Tibial nerve (tissue), 4 donors: ENCODE data around the gene MED19. TPM values are rescaled to one million over a fixed set of nuclear protein-coding genes. Genes with fewer than 3 reads are reported as not detected.

Experiments
- DNase-seq, 2 donors: peaks; one replicate each; pipeline ENCODE4 v3.0.0-alpha.2; 2019; ENCODE audit warnings: low spot score in 2 of 2
- H3K27ac ChIP-seq, 4 donors: fragments of 200-600 bp; sonication (generic) in 3 of 4; one replicate each; pipeline ENCODE4 v1.5.1; 2017 to 2019; ENCODE audit warnings: mild to moderate bottlenecking in 1 of 4
- H3K27me3 ChIP-seq, 2 donors: fragments of 200-600 bp; sonication (generic) in 1 of 2; one replicate each; pipeline versions ENCODE4 v1.5.1 to v1.6.0; 2017 to 2019
- H3K36me3 ChIP-seq, 3 donors: fragments of 200-600 bp; sonication (generic); one replicate each; pipeline ENCODE4 v1.5.1; 2018 to 2019
- H3K4me1 ChIP-seq, 4 donors: fragments of 200-600 bp; sonication (generic) in 3 of 4; one replicate each; pipeline ENCODE4 v1.5.1; 2017 to 2019
- H3K4me3 ChIP-seq, 4 donors: fragments of 200-600 bp; sonication (generic) in 3 of 4; one replicate each; pipeline ENCODE4 v1.5.1; 2017 to 2019; ENCODE audit warnings: mild to moderate bottlenecking in 1 of 4, moderate library complexity in 1 of 4
- H3K9me3 ChIP-seq, 4 donors: fragments of 200-600 bp; sonication (generic) in 3 of 4; one replicate each; pipeline ENCODE4 v1.5.1; 2017 to 2019
- EP300 ChIP-seq, 2 donors: sonication (generic); formaldehyde crosslinking; IDR thresholded peaks; one replicate each; pipeline ENCODE4 v1.6.1; 2017; ENCODE audit warnings: antibody characterized with exemption in 2 of 2, mild to moderate bottlenecking in 1 of 2
- POLR2A ChIP-seq, 2 donors: fragments of 450-650 bp; IDR thresholded peaks; one replicate each; pipeline ENCODE4 v1.6.1; 2017; ENCODE audit warnings: antibody characterized with exemption in 2 of 2, mild to moderate bottlenecking in 2 of 2, moderate library complexity in 2 of 2
- WGBS, 2 donors: methylation state at CpG; one replicate each; pipeline ENCODE4 v1.1.5; 2018; 5-methylcytosine and 5-hydroxymethylcytosine counted together
- total RNA-seq, 4 donors: library from RNA; depleted of rRNA; stranded (reverse); fragments of >200 nt; gene quantifications; one replicate each; pipeline ENCODE4 v1.1.0, GENCODE V29; 2016
- TF ChIP-seq, protein P1 (sequence below), 5 experiments: fragments of 200-600 bp in 3 of 5; fragments of 450-650 bp in 2 of 5; sonication (generic) in 3 of 5; IDR thresholded peaks; one replicate each; pipeline ENCODE4 v1.5.1; 2016 to 2019; ENCODE audit warnings: antibody characterized with exemption in 5 of 5, mild to moderate bottlenecking in 3 of 5, moderate library complexity in 2 of 5

Gene MED19, protein sequence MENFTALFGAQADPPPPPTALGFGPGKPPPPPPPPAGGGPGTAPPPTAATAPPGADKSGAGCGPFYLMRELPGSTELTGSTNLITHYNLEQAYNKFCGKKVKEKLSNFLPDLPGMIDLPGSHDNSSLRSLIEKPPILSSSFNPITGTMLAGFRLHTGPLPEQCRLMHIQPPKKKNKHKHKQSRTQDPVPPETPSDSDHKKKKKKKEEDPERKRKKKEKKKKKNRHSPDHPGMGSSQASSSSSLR
- total RNA-seq = 10 to 100 TPM; 11.9 to 17.3 (median 15.4) TPM

DNA sequence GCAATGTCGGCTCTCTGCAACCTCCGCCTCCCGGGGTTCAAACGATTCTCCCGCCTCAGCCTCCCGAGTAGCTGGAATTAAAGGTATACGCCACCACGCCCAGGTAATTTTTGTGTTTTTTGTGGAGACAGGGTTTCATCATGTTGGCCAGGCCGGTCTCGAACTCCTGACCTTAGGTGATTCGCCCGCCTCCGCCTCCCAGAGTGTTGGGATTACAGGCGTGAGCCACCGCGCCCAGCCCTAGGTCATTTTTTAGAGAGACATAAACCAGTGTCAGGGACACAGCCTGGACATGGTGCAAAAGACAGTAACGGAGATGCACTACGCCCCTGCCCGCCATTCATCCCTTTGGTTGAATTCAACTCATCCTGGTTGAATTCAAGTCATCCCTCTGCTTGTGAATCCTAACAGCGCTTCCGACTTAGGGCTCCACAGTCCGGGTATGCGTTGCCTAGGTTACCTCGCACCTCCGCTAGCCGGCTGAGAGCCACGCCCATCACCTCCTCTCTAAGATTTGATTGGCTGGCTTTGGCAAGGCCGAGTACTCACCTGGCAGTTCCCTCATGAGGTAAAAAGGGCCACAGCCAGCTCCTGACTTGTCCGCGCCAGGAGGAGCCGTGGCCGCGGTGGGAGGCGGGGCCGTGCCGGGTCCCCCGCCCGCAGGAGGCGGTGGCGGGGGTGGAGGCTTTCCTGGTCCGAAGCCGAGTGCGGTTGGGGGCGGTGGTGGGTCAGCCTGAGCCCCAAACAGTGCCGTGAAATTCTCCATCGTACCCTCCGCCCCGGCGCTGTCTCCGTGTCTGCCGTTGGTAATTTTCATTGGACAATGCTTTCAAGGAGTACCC lies at the start of gene MED19:
MED19 (minus strand) TSS at position 802 of the 842 bp plus-strand sequence; CDS start at position 766, 36 bp downstream.
- DNase-seq = peak; percentile 16 to 28
- Histone ChIP-seq H3K27ac (peak within 1 kb of the TSS; percentile 70 to 94 (median 88)), H3K27me3 (no peaks in the 10 kb centered on the region), H3K4me1 (peaks cover 0 to 45% (median 14%) of the 10 kb centered on the region in 4 donors), H3K36me3 (peaks cover 0 to 3% (median 0%) of the 10 kb centered on the region in 3 donors), H3K9me3 (no peaks in the 10 kb centered on the region), H3K4me3 (peak within 1 kb of the TSS; percentile 85 to 95 (median 90))
- TF ChIP-seq, protein P1, sequence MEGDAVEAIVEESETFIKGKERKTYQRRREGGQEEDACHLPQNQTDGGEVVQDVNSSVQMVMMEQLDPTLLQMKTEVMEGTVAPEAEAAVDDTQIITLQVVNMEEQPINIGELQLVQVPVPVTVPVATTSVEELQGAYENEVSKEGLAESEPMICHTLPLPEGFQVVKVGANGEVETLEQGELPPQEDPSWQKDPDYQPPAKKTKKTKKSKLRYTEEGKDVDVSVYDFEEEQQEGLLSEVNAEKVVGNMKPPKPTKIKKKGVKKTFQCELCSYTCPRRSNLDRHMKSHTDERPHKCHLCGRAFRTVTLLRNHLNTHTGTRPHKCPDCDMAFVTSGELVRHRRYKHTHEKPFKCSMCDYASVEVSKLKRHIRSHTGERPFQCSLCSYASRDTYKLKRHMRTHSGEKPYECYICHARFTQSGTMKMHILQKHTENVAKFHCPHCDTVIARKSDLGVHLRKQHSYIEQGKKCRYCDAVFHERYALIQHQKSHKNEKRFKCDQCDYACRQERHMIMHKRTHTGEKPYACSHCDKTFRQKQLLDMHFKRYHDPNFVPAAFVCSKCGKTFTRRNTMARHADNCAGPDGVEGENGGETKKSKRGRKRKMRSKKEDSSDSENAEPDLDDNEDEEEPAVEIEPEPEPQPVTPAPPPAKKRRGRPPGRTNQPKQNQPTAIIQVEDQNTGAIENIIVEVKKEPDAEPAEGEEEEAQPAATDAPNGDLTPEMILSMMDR (IDR thresholded peaks at IDR 0.05) = peak in 1 of 5 experiments; percentile 3
- TF ChIP-seq POLR2A (IDR thresholded peaks at IDR 0.05) (no peak), EP300 (IDR thresholded peaks at IDR 0.05) (no peak)
- WGBS, 2 donors = 9% methylated on average over 42 to 45 of the region's 51 CpGs

DNA sequence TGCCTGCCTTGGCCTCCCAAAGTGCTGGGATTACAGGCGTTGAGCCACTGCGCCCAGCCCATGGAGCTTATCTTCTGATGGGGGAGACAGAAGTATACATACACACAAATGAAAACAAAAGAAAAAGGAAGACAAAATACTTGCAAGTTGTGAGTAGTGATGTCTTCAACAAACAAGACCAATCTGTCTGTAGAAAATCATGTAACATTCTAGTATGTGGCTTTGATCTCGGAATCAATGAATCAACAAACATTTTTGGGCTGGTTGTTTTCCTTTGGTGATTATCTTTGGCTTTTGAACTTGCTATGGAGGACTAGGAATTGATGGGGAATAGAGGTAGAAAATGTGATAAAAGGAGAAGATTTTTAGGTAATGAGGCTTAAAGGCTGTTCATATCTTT lies 46.2 kb upstream of the MED19 start:
- Histone ChIP-seq H3K4me3 (no peak overlapping the region), H3K36me3 (peaks cover 0 to under 1% (median 0%) of the 10 kb centered on the region in 3 donors), H3K27me3 (no peaks in the 10 kb centered on the region), H3K9me3 (no peaks in the 10 kb centered on the region), H3K4me1 (peaks cover 0 to 8% (median 0%) of the 10 kb centered on the region in 4 donors), H3K27ac (no peak overlapping the region)
- 92 to 94% methylated on average over 3 of the region's 3 CpGs for WGBS, 2 donors
- no peak for TF ChIP-seq POLR2A (IDR thresholded peaks at IDR 0.05)
- TF ChIP-seq EP300 (IDR thresholded peaks at IDR 0.05) = no peak
- TF ChIP-seq, protein P1 (IDR thresholded peaks at IDR 0.05) = no peak
- no peak for DNase-seq

DNA sequence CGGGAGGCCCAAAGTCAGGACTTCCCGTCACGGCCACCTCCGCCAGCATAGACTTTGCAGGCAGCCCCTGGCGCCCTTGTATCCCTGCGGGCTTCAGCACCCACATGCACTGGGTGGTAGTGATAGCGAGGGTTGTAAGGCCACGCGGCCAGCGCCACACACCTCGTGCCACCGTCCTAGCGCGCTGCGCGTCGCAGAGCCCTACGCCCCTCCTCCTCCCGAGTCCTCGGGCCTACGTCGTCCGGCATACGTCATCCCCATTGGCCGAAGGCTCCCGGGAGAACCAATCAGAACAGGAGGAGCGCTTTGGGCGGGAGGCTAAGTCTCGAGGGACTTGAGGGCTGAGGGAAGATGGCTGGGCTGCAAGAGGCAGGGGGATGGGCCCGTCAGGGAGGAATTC lies 40.9 kb upstream of the MED19 start:
- Histone ChIP-seq H3K9me3 (no peaks in the 10 kb centered on the region), H3K27me3 (no peaks in the 10 kb centered on the region), H3K36me3 (peaks cover 0 to 26% (median 0%) of the 10 kb centered on the region in 3 donors), H3K4me3 (no peak overlapping the region), H3K4me1 (peaks cover 0 to 16% (median 0%) of the 10 kb centered on the region in 4 donors), H3K27ac (no peak overlapping the region)
- DNase-seq = no peak
- TF ChIP-seq EP300 (IDR thresholded peaks at IDR 0.05) (no peak), POLR2A (IDR thresholded peaks at IDR 0.05) (no peak)
- TF ChIP-seq, protein P1 (IDR thresholded peaks at IDR 0.05) = no peak
- WGBS, 2 donors = 96 to 98% methylated on average over 30 of the region's 30 CpGs

DNA sequence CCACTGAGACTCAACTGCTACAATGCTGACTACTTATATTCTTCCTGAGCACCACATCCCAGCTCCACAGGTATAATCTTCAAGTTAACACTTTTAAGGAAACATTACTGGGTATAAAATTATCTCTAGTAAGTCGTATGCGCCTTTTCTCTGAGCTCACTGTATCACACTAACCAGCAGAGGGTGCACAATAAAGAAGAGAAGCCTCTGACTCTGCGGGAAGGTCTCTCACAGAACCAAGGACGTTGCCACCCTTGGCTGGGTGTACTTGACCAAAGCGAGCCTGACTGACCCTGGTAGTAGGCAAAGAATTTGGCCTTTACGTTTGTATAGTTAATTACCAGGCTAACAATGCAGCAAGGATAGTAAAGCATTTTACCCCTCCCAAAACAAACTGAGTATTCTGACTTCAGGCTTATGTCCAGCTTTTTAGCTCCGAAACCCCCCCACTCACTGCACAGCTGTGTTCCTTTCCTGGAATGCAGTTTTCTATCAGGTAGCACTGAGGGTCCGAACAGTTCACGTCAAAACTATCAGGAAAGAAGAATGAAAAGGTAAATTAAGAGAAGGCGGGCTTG lies 39.8 kb upstream of the MED19 start, which contains the start of gene BTBD18:
BTBD18 (minus strand) TSS at position 144 of the 578 bp plus-strand sequence. CDS start 631 bp downstream, outside the sequence.
- no peak for DNase-seq
- H3K36me3 ChIP-seq = peaks cover 0 to 37% (median 0%) of the 10 kb centered on the region in 3 donors
- H3K27ac ChIP-seq = peak within 1 kb of the TSS in 1 of 4 donors; percentile 20
- no peaks in the 10 kb centered on the region for H3K9me3 ChIP-seq
- H3K27me3 ChIP-seq = no peaks in the 10 kb centered on the region
- 46 to 50% methylated on average over 10 of the region's 10 CpGs for WGBS, 2 donors
- no peak for TF ChIP-seq EP300 (IDR thresholded peaks at IDR 0.05)
- TF ChIP-seq, protein P1 (IDR thresholded peaks at IDR 0.05) = peak; percentile 18 to 52 (median 27)
- H3K4me3 ChIP-seq = no peak within 1 kb of the TSS
- peaks cover 0 to 9% (median 0%) of the 10 kb centered on the region in 4 donors for H3K4me1 ChIP-seq
